ENCODE data around the gene LIMS2.

The LIMS2 gene

GRCh38 chr2:127658641-127659407 is 16.5 kb downstream of the LIMS2 start:
- DNase-seq (ENCODE audit: low spot score): no peak

DNA sequence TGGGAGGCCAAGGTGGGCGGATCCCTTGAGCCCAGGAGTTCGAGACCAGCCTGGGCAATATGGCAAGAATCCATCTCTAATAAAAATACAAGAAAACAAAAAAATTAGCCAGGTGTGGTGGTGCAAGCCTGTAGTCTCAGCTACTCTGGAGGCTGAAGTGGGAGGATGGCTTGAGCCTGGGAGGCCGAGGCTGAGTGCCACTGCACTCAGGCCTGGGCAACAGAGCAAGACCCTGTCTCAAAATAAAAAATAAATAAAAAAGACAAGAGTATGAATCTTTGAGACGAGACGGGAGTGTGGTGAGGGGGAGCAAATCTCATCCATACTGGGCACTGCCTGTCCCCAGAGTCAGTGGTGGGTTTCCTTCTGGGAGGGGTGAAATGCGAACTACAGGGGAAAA is 17.2 kb downstream of the LIMS2 start:
- no peak for DNase-seq (ENCODE audit: low spot score)

DNA sequence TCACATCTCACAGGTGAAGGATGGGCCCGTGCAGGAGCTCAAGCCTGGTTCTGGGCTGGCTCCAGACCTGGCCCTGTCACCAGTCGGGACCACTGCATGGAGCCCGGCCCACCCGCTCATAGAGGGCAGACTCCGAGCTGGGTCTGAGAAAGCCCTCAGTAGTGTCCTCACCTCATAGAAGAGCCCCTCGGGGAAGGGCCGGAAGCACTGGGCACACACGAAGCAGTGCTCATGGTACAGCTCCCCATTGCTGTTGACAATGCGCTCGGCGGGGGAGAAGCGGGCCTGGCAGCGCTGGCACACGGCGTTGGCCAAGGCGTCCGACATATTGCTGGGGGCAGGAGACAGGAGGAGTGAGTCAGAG is 18.1 kb downstream of the LIMS2 start:
- DNase-seq (ENCODE audit: low spot score): no peak

- DNase-seq (ENCODE audit: low spot score): no peak
Observed at GRCh38 chr2:127656569-127657231, 18.6 kb downstream of the LIMS2 start.

DNA sequence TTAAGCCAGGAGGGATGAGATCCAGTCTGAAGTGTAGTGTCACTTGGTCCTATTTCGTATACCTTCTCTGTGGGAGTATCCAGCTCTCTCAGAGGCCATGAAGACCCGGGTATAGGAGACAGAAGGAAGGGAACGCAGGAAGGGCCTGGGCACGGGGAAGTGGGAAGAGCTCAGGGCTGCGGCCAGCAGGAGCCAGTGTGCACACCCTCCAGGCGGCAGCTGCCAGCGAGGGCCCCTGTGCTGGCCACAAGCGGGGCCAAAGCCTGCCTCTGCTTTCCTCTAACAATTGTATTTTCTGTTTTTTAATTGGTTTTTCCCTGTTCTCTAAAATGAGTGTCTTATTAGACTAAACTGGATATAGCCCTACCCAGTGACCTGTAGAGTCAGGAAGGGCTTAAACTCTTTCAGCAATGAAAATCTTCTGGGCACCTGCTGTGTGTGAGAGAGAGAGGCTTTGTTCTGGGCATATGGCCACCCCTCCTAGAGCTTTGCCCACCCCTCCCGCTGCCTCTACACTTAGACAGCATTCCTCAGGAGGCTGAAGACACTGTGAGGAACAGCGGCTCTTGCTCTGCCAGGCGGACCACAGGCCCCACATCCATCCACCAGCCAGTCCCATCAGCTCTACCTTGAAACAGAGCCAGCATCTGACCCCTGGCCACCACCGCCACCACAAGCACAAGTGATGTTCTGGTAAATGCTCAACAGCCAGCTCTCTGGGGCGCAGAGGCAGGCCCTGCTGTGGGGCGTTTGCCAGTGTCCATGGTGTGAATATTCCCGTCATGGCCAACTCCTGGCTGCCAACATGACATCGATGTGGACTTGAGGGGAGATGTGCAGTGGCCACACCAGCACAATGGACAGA is 19.9 kb downstream of the LIMS2 start:
- DNase-seq (ENCODE audit: low spot score): no peak

- DNase-seq (ENCODE audit: low spot score): no peak
Observed at GRCh38 chr2:127654838-127655175, 20.5 kb downstream of the LIMS2 start.

GRCh38 chr2:127654084-127654837 is 21.1 kb downstream of the LIMS2 start:
- no peak for DNase-seq (ENCODE audit: low spot score)

DNA sequence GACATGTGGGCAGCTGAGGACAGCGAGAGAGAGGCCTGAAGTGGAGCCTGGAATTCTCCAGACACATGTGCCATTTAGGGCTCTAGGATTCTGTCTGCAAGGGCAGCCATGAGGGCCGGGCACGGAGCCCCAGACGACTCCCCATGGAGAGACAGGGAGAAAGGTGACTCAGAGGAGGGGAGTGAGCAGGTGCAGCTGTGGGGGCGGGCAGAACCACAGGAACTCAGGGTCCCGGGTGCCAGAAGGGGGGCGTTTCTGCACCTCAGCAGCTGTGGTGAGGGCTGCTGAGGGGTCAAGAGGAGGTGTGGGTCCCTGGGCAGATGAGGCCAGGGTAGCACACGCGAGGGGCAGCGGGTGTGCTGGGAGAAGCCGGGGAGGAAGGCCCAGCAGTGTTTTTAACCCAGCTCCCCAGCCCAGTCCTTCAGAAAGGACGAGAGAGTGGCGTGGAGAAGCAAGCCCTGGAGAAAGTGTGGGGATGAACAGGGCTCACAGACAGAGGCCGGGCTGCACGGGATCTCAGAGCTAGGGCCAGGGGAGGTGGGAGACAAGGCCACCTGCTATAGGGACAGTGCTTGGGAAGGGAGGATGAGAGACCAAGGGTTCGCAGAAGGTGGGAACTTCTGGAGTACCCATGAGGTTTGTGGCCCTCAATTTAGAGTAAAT is 21.8 kb downstream of the LIMS2 start:
- DNase-seq (ENCODE audit: low spot score): no peak

DNA sequence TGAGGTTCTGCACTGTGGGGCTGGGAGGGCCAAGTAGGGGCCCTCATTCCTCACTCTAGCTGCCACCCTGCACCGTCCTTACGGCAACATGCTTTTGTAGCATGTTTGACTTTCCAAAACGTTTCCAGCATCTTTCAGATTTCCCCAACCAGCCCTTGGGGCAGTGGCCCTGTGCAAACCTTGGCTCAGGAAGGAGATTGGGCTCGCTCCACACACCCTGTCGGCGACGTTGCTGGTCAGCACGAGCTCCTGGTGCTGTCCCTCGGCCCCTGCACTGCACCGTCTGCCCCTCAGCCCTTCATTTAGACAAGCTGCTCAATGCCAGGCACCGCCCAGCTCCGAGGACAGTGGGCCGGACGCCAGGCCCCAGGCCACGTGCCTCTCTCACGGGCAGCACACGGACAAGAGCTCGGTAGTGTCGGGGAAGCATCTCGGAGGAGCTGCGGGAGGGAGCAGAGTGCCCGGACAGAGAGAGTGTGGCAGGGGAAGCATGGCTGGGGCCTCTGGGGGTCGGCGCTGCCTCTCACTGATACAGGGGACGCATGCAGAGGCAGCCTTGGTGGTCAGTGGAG is 22.5 kb downstream of the LIMS2 start:
- no peak for DNase-seq (ENCODE audit: low spot score)

DNA sequence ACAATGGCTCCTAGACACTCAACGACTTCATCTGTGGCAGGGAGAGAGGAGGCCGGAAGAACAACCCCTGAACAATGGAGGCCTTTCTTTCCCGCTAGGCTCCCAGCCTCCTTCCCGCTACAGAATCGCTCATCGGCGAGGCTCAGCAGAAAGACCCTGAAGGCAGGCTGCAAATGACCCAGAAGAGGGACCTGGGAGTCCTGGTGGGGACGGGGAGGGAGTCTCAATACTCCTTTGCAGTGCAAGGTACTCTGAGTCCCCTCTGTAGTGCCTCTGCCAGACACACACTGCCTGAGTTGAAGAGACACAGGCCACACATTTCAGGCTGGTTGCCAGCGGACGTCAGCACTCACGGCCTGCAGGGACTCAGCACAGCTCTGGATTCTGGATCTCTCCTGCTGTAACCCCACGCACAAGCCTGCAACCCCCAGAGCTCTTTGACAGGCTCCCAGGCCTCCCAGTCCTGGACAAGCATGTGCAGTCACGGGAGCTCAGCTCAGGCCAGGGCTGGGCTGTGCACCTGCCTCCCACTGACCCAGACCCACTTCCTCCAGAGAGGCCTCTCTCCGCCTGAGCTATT is 23.3 kb downstream of the LIMS2 start:
- no peak for DNase-seq (ENCODE audit: low spot score)

GRCh38 chr2:127651381-127651809 is 23.9 kb downstream of the LIMS2 start:
- no peak for DNase-seq (ENCODE audit: low spot score)

DNA sequence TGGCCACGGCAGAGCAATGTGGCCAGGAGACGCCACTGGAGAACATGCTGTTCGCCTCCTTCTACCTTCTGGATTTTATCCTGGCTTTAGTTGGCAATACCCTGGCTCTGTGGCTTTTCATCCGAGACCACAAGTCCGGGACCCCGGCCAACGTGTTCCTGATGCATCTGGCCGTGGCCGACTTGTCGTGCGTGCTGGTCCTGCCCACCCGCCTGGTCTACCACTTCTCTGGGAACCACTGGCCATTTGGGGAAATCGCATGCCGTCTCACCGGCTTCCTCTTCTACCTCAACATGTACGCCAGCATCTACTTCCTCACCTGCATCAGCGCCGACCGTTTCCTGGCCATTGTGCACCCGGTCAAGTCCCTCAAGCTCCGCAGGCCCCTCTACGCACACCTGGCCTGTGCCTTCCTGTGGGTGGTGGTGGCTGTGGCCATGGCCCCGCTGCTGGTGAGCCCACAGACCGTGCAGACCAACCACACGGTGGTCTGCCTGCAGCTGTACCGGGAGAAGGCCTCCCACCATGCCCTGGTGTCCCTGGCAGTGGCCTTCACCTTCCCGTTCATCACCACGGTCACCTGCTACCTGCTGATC is 24.4 kb downstream of the LIMS2 start:
- DNase-seq (ENCODE audit: low spot score): no peak

DNA sequence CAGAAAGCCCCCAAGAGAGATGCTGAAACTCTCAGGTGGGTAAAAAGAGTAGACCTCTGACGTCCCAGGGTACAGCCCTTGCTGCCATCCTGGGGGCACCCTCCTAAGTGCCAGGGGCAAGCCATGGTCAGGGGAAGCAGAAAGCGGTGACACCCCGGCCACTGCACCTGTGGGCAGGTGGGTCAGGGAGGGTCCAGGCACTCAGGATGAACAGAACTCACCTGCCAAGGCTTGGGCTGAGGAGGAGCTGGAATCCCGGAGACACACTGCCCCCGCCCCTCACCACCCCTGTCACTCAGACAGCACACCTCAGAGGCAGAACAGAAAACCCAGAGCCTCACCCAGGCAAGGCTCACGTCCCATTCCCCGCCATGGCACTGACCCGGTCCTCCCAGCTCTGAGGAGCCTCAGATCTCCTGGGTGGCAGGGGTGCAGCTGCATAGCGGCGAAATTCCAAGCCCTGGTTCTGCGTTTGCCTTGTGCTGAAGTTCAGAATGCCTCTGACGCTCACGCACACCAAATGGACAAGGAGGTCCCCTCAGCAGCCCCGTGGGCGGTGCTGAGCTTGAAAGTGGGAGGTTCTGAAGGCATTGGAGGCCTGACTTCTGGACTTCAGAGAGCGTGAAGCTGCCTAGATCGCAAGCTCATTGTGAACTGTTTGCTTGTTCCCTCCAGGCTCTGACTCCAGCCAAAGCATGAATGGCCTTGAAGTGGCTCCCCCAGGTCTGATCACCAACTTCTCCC is 25.1 kb downstream of the LIMS2 start:
- DNase-seq (ENCODE audit: low spot score): no peak

GRCh38 chr2:127649684-127650040 is 25.7 kb downstream of the LIMS2 start:
- peak; percentile 88 for DNase-seq (ENCODE audit: low spot score)

- DNase-seq (ENCODE audit: low spot score): no peak
Observed at GRCh38 chr2:127649100-127649611, 26.2 kb downstream of the LIMS2 start.

DNA sequence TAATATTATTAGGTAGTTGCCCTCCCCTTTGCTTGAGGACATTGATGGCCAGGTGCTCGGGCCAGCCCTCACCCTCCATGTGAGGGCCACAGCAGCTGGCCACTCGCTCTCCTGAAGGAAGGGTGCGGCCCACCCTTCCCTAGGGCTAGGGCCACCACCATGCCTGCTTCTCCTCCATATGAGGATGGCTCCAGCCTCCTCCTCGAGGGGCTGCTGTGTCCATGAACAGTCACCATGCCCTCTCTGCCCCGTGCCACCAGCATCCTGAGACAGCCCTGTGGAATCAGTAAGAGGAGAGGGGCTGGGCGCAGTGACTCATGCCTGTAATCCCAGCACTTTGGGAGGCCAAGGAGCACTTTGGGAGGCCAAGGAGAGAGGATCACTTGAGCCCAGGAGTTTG is 27.0 kb downstream of the LIMS2 start:
- no peak for DNase-seq (ENCODE audit: low spot score)

DNA sequence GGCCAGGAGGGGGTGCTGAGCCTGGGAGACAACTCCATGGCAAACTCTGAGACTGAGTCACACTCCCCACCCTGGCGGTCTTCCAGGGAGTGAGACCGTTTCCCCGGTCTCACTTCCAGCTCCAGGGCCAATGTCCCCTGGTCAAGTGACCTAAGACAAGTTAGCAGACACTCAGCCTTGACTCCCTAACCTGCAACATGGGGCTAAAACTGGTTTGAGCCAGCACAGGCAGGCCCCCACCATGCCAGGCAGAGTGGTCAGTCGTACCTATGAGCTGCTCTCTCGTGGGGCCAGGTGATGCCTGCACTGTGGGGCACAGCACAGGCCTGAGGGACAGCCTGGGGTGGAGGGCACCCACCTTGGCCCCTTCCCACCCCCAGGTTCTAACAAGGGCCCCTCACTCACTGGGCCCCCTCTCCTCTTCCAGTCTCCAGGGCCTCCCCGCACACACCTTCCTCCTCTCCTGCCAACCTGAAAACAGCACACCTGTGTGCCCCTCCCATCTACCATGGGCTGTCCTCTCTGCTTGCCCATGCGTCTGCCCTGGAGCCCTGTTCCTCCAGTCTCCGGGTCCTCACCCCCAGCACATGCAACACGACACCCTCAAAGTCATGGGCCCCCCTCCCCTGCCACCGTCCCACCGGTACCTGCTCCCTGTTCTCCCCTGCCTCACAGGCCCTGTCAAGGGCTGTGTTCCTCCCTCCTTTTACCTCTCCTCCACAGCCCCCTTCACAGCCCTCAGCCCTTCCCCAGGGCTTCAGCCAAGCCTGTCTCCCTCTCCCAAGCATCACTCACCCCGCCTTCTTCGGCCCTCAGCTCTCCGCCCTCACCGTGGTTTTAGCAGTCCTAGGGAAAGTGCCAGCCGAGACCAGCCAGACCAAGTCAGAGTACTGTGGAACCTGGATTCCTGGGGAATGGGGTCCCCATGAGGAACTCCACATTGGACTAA is 27.8 kb downstream of the LIMS2 start:
- DNase-seq (ENCODE audit: low spot score): peak; percentile 82

- DNase-seq (ENCODE audit: low spot score): no peak
Observed at GRCh38 chr2:127646487-127647241, 28.7 kb downstream of the LIMS2 start.

Measured in kidney capillary endothelial cell (primary cell).